ENCODE data around the gene ANKRD18B.
"Not testable (repeated sequence)": the region's sequence is repeated elsewhere in the genome, so short reads cannot be mapped to it uniquely, and the experiment has no call there.

The ANKRD18B gene

GRCh38 chr9:33611358-33611757, 87.3 kb downstream of the ANKRD18B start:
- DNase-seq (ENCODE audit: low spot score): no peak

GRCh38 chr9:33612410-33612809, 88.4 kb downstream of the ANKRD18B start:
- not testable (repeated sequence) for DNase-seq (ENCODE audit: low spot score)

GRCh38 chr9:33614001-33614687, 90.1 kb downstream of the ANKRD18B start:
- DNase-seq (ENCODE audit: low spot score): no peak

GRCh38 chr9:33618370-33618769, 94.3 kb downstream of the ANKRD18B start:
- DNase-seq (ENCODE audit: low spot score): not testable (repeated sequence)

GRCh38 chr9:33619666-33620404, 95.8 kb downstream of the ANKRD18B start:
- peak; percentile 53 for DNase-seq (ENCODE audit: low spot score)

GRCh38 chr9:33620738-33621439, 96.8 kb downstream of the ANKRD18B start:
- DNase-seq (ENCODE audit: low spot score): peak; percentile 73
